ENCODE results near the gene MDFI.

The MDFI gene

GRCh38 chr6:41597246-41598000 is 40.8 kb upstream of the MDFI start:
- H3K9me3 ChIP-seq (ENCODE audit: low read length), result no peaks in the 10 kb centered on the region
- H3K27me3 ChIP-seq (ENCODE audit: insufficient read depth, low read length), result no peaks in the 10 kb centered on the region
- peaks cover 52% of the 10 kb centered on the region for H3K36me3 ChIP-seq (ENCODE audit: insufficient read depth, low read length)

GRCh38 chr6:41598670-41599014 is 39.6 kb upstream of the MDFI start:
- Histone ChIP-seq H3K36me3 (ENCODE audit: insufficient read depth, low read length) (peaks cover 40% of the 10 kb centered on the region), H3K4me1 (ENCODE audit: insufficient read depth, low read length) (peaks cover 13% of the 10 kb centered on the region), H3K27me3 (ENCODE audit: insufficient read depth, low read length) (no peaks in the 10 kb centered on the region)

More at GRCh38 chr6:41597246-41598000, 40.8 kb upstream of the MDFI start:
- peaks cover 8% of the 10 kb centered on the region for H3K4me1 ChIP-seq (ENCODE audit: insufficient read depth, low read length)
- H3K4me3 ChIP-seq (ENCODE audit: low read length), result no peak overlapping the region
- no peak overlapping the region for H2AFZ ChIP-seq (ENCODE audit: low read depth, low read length)

GRCh38 chr6:41599015-41599851 is 39.0 kb upstream of the MDFI start:
- peaks cover 13% of the 10 kb centered on the region for H3K4me1 ChIP-seq (ENCODE audit: insufficient read depth, low read length)
- H3K27me3 ChIP-seq (ENCODE audit: insufficient read depth, low read length), result no peaks in the 10 kb centered on the region
- peaks cover 34% of the 10 kb centered on the region for H3K36me3 ChIP-seq (ENCODE audit: insufficient read depth, low read length)
- no peak overlapping the region for H3K4me3 ChIP-seq (ENCODE audit: low read length)
- H2AFZ ChIP-seq (ENCODE audit: low read depth, low read length), result no peak overlapping the region
- no peaks in the 10 kb centered on the region for H3K9me3 ChIP-seq (ENCODE audit: low read length)

More at GRCh38 chr6:41598670-41599014, 39.6 kb upstream of the MDFI start:
- no peaks in the 10 kb centered on the region for H3K9me3 ChIP-seq (ENCODE audit: low read length)
- H2AFZ ChIP-seq (ENCODE audit: low read depth, low read length), result no peak overlapping the region
- H3K4me3 ChIP-seq (ENCODE audit: low read length), result no peak overlapping the region

GRCh38 chr6:41599852-41600445 is 38.3 kb upstream of the MDFI start:
- Histone ChIP-seq H2AFZ (ENCODE audit: low read depth, low read length) (no peak overlapping the region), H3K36me3 (ENCODE audit: insufficient read depth, low read length) (peaks cover 27% of the 10 kb centered on the region), H3K9me3 (ENCODE audit: low read length) (no peaks in the 10 kb centered on the region), H3K4me1 (ENCODE audit: insufficient read depth, low read length) (peaks cover 13% of the 10 kb centered on the region), H3K4me3 (ENCODE audit: low read length) (no peak overlapping the region), H3K27me3 (ENCODE audit: insufficient read depth, low read length) (no peaks in the 10 kb centered on the region)

- Histone ChIP-seq H3K9me3 (ENCODE audit: low read length) (no peaks in the 10 kb centered on the region), H2AFZ (ENCODE audit: low read depth, low read length) (no peak overlapping the region), H3K4me3 (ENCODE audit: low read length) (no peak overlapping the region), H3K4me1 (ENCODE audit: insufficient read depth, low read length) (peaks cover 13% of the 10 kb centered on the region), H3K27me3 (ENCODE audit: insufficient read depth, low read length) (no peaks in the 10 kb centered on the region), H3K36me3 (ENCODE audit: insufficient read depth, low read length) (peaks cover 25% of the 10 kb centered on the region)
These were observed 37.6 kb upstream of the MDFI start for GRCh38 chr6:41600499-41601247.

- Histone ChIP-seq H3K4me1 (ENCODE audit: insufficient read depth, low read length) (peaks cover 13% of the 10 kb centered on the region), H3K9me3 (ENCODE audit: low read length) (no peaks in the 10 kb centered on the region), H3K36me3 (ENCODE audit: insufficient read depth, low read length) (peaks cover 22% of the 10 kb centered on the region), H2AFZ (ENCODE audit: low read depth, low read length) (no peak overlapping the region), H3K27me3 (ENCODE audit: insufficient read depth, low read length) (no peaks in the 10 kb centered on the region), H3K4me3 (ENCODE audit: low read length) (no peak overlapping the region)
These were observed 37.1 kb upstream of the MDFI start for GRCh38 chr6:41601248-41601549.

GRCh38 chr6:41602422-41602743 is 35.9 kb upstream of the MDFI start:
- no peak overlapping the region for H3K4me3 ChIP-seq (ENCODE audit: low read length)
- H3K9me3 ChIP-seq (ENCODE audit: low read length), result no peaks in the 10 kb centered on the region
- H3K36me3 ChIP-seq (ENCODE audit: insufficient read depth, low read length), result peaks cover 11% of the 10 kb centered on the region
- H2AFZ ChIP-seq (ENCODE audit: low read depth, low read length), result no peak overlapping the region
- H3K27me3 ChIP-seq (ENCODE audit: insufficient read depth, low read length), result no peaks in the 10 kb centered on the region
- peaks cover 13% of the 10 kb centered on the region for H3K4me1 ChIP-seq (ENCODE audit: insufficient read depth, low read length)

GRCh38 chr6:41602864-41603608 is 35.2 kb upstream of the MDFI start:
- Histone ChIP-seq H3K4me3 (ENCODE audit: low read length) (peak overlapping the region; percentile 30), H3K9me3 (ENCODE audit: low read length) (no peaks in the 10 kb centered on the region), H2AFZ (ENCODE audit: low read depth, low read length) (peak overlapping the region; percentile 31), H3K36me3 (ENCODE audit: insufficient read depth, low read length) (peaks cover 8% of the 10 kb centered on the region), H3K27me3 (ENCODE audit: insufficient read depth, low read length) (no peaks in the 10 kb centered on the region), H3K4me1 (ENCODE audit: insufficient read depth, low read length) (peaks cover 13% of the 10 kb centered on the region)

- Histone ChIP-seq H2AFZ (ENCODE audit: low read depth, low read length) (no peak overlapping the region), H3K27me3 (ENCODE audit: insufficient read depth, low read length) (no peaks in the 10 kb centered on the region), H3K4me3 (ENCODE audit: low read length) (no peak overlapping the region), H3K4me1 (ENCODE audit: insufficient read depth, low read length) (peaks cover 13% of the 10 kb centered on the region), H3K9me3 (ENCODE audit: low read length) (no peaks in the 10 kb centered on the region), H3K36me3 (ENCODE audit: insufficient read depth, low read length) (peaks cover under 1% of the 10 kb centered on the region)
These were observed 34.3 kb upstream of the MDFI start for GRCh38 chr6:41604006-41604405.

GRCh38 chr6:41605649-41606048 is 32.6 kb upstream of the MDFI start:
- Histone ChIP-seq H3K4me3 (ENCODE audit: low read length) (no peak overlapping the region), H3K9me3 (ENCODE audit: low read length) (no peaks in the 10 kb centered on the region), H2AFZ (ENCODE audit: low read depth, low read length) (no peak overlapping the region), H3K4me1 (ENCODE audit: insufficient read depth, low read length) (peaks cover 13% of the 10 kb centered on the region), H3K27me3 (ENCODE audit: insufficient read depth, low read length) (no peaks in the 10 kb centered on the region), H3K36me3 (ENCODE audit: insufficient read depth, low read length) (no peaks in the 10 kb centered on the region)

- H3K4me1 ChIP-seq (ENCODE audit: insufficient read depth, low read length), result peaks cover 9% of the 10 kb centered on the region
These were observed 31.2 kb upstream of the MDFI start for GRCh38 chr6:41607036-41607435.

GRCh38 chr6:41607736-41608135 is 30.5 kb upstream of the MDFI start:
- Histone ChIP-seq H2AFZ (ENCODE audit: low read depth, low read length) (no peak overlapping the region), H3K4me3 (ENCODE audit: low read length) (no peak overlapping the region), H3K9me3 (ENCODE audit: low read length) (peaks cover 2% of the 10 kb centered on the region), H3K4me1 (ENCODE audit: insufficient read depth, low read length) (peaks cover 2% of the 10 kb centered on the region), H3K36me3 (ENCODE audit: insufficient read depth, low read length) (no peaks in the 10 kb centered on the region), H3K27me3 (ENCODE audit: insufficient read depth, low read length) (no peaks in the 10 kb centered on the region)

More at GRCh38 chr6:41607036-41607435, 31.2 kb upstream of the MDFI start:
- no peak overlapping the region for H3K4me3 ChIP-seq (ENCODE audit: low read length)
- peaks cover 2% of the 10 kb centered on the region for H3K9me3 ChIP-seq (ENCODE audit: low read length)
- H3K27me3 ChIP-seq (ENCODE audit: insufficient read depth, low read length), result no peaks in the 10 kb centered on the region
- no peak overlapping the region for H2AFZ ChIP-seq (ENCODE audit: low read depth, low read length)
- no peaks in the 10 kb centered on the region for H3K36me3 ChIP-seq (ENCODE audit: insufficient read depth, low read length)

Data from neuron (in vitro differentiated cells).